ENCODE measurements around the gene COPZ2. TPM values are rescaled to one million over a fixed set of nuclear protein-coding genes. Genes with fewer than 3 reads are reported as not detected.

The COPZ2 gene
- total RNA-seq, 1 experiment from 2014 or later: not detected

- no peak overlapping the region for H3K27ac ChIP-seq (ENCODE audit: low read depth, low read length, poor library complexity, severe bottlenecking)
- intact Hi-C loops (cut with micrococcal nuclease; ENCODE audit: unreplicated experiment): loop anchor here (1.0 to 10.0 kb wide), 2 partner anchors 48 to 348 kb away; no protein-coding TSS in a partner anchor
- no peaks in the 10 kb centered on the region for H3K9me3 ChIP-seq (ENCODE audit: low read depth, low read length, poor library complexity, severe bottlenecking)
- peaks cover 38% of the 10 kb centered on the region for H3K4me1 ChIP-seq (ENCODE audit: insufficient read depth, low read length, poor library complexity, severe bottlenecking)
- TF ChIP-seq CTCF (conservative IDR thresholded peaks at IDR 0.05; ENCODE audit: low read depth, low read length) (peak; percentile 91), EZH2 (IDR thresholded peaks at IDR 0.05; ENCODE audit: borderline replicate concordance, low read depth, low read length, poor library complexity, severe bottlenecking) (no peak)
- H3K4me3 ChIP-seq (ENCODE audit: low read depth, low read length, poor library complexity, severe bottlenecking): no peak overlapping the region
- H3K36me3 ChIP-seq (ENCODE audit: insufficient read depth, low read length, poor library complexity, severe bottlenecking): no peaks in the 10 kb centered on the region
- no peaks in the 10 kb centered on the region for H3K27me3 ChIP-seq (replicated peaks; ENCODE audit: insufficient read depth, low read depth, low read length, poor library complexity)
- peak; percentile 88 for DNase-seq (ENCODE audit: low spot score)
- BruUV-seq (replicated peaks): no TSS peak
- POLR2A ChIA-PET (ENCODE audit: low non-redundant PET): no interaction called here
- CTCF ChIA-PET: interaction anchor here (0.6 to 1.2 kb wide), 8 partner anchors 10 to 882 kb away, joined by 3 to 7 read pairs (median 3); no protein-coding TSS in a partner anchor
Observed at GRCh38 chr17:48026502-48027321, 10.9 kb downstream of the COPZ2 start.

- no peak for DNase-seq (ENCODE audit: low spot score)
- ChIA-PET CTCF (interaction anchor here (0.6 to 1.4 kb wide), 10 partner anchors 10 to 123 kb away, joined by 3 to 7 read pairs (median 4); no protein-coding TSS in a partner anchor), POLR2A (ENCODE audit: low non-redundant PET) (no interaction called here)
- TF ChIP-seq EZH2 (IDR thresholded peaks at IDR 0.05; ENCODE audit: borderline replicate concordance, low read depth, low read length, poor library complexity, severe bottlenecking) (no peak), CTCF (conservative IDR thresholded peaks at IDR 0.05; ENCODE audit: low read depth, low read length) (no peak)
- Histone ChIP-seq H3K9me3 (ENCODE audit: low read depth, low read length, poor library complexity, severe bottlenecking) (no peaks in the 10 kb centered on the region), H3K4me3 (ENCODE audit: low read depth, low read length, poor library complexity, severe bottlenecking) (peak overlapping the region; percentile 46), H3K27ac (ENCODE audit: low read depth, low read length, poor library complexity, severe bottlenecking) (no peak overlapping the region), H3K4me1 (ENCODE audit: insufficient read depth, low read length, poor library complexity, severe bottlenecking) (peaks cover 44% of the 10 kb centered on the region), H3K27me3 (replicated peaks; ENCODE audit: insufficient read depth, low read depth, low read length, poor library complexity) (no peaks in the 10 kb centered on the region), H3K36me3 (ENCODE audit: insufficient read depth, low read length, poor library complexity, severe bottlenecking) (no peaks in the 10 kb centered on the region)
- intact Hi-C loops (cut with micrococcal nuclease; ENCODE audit: unreplicated experiment): loop anchor here (1.0 to 10.0 kb wide), 5 partner anchors 22 to 593 kb away; partner anchors contain the start of gene NFE2L1
- BruUV-seq (replicated peaks): no TSS peak
Observed at GRCh38 chr17:48025904-48026501, 11.6 kb downstream of the COPZ2 start.

GRCh38 chr17:48025040-48025903, 12.3 kb downstream of the COPZ2 start:
- no peaks in the 10 kb centered on the region for H3K36me3 ChIP-seq (ENCODE audit: insufficient read depth, low read length, poor library complexity, severe bottlenecking)
- H3K27ac ChIP-seq (ENCODE audit: low read depth, low read length, poor library complexity, severe bottlenecking): no peak overlapping the region
- H3K4me3 ChIP-seq (ENCODE audit: low read depth, low read length, poor library complexity, severe bottlenecking): peak overlapping the region; percentile 46
- no TSS peak for BruUV-seq (replicated peaks)
- H3K9me3 ChIP-seq (ENCODE audit: low read depth, low read length, poor library complexity, severe bottlenecking): no peaks in the 10 kb centered on the region
- H3K27me3 ChIP-seq (replicated peaks; ENCODE audit: insufficient read depth, low read depth, low read length, poor library complexity): no peaks in the 10 kb centered on the region
- peak; percentile 99 for DNase-seq (ENCODE audit: low spot score)
- TF ChIP-seq EZH2 (IDR thresholded peaks at IDR 0.05; ENCODE audit: borderline replicate concordance, low read depth, low read length, poor library complexity, severe bottlenecking): no peak
- TF ChIP-seq CTCF (conservative IDR thresholded peaks at IDR 0.05; ENCODE audit: low read depth, low read length): peak; percentile 95
- intact Hi-C loops (cut with micrococcal nuclease; ENCODE audit: unreplicated experiment): loop anchor here (1.0 to 10.0 kb wide), 4 partner anchors 23 to 594 kb away; partner anchors contain the start of gene NFE2L1
- POLR2A ChIA-PET (ENCODE audit: low non-redundant PET): no interaction called here
- CTCF ChIA-PET: interaction anchor here (0.5 to 1.4 kb wide), 12 partner anchors 29 to 589 kb away, joined by 3 to 8 read pairs (median 4); no protein-coding TSS in a partner anchor
- H3K4me1 ChIP-seq (ENCODE audit: insufficient read depth, low read length, poor library complexity, severe bottlenecking): peaks cover 44% of the 10 kb centered on the region
